Nephron progenitor cell (in vitro differentiated cells): Measurements from ENCODE around the gene AGBL4.

Experiments used
- DNase-seq: peaks from one replicate; pipeline ENCODE4 v3.0.0; 2021
- H3K27ac Mint-ChIP-seq: 2 replicates; pipeline ENCODE4 v1.8.0; 2021; ENCODE audit warnings: mild to moderate bottlenecking, moderate library complexity, mixed read lengths
- H3K27me3 Mint-ChIP-seq: 2 replicates; pipeline ENCODE4 v1.8.0; 2021; ENCODE audit warnings: mild to moderate bottlenecking, low read depth, mixed read lengths; ENCODE audit not compliant: poor library complexity
- H3K36me3 Mint-ChIP-seq: 2 replicates; pipeline ENCODE4 v1.8.0; 2021; ENCODE audit warnings: low read depth, mixed read lengths
- H3K4me1 Mint-ChIP-seq: 2 replicates; pipeline ENCODE4 v1.8.0; 2021; ENCODE audit warnings: mixed read lengths
- H3K4me3 Mint-ChIP-seq: 2 replicates; pipeline ENCODE4 v1.8.0; 2021; ENCODE audit warnings: mild to moderate bottlenecking, moderate library complexity, mixed read lengths
- H3K9me3 Mint-ChIP-seq: 2 replicates; pipeline ENCODE4 v1.8.0; 2021; ENCODE audit warnings: mild to moderate bottlenecking, moderate library complexity, mixed read lengths
- CTCF ChIP-seq: fragments of 200-600 bp; sonication (generic); IDR thresholded peaks from 2 replicates; pipeline ENCODE4 v1.5.0; 2021; ENCODE audit warnings: antibody characterized with exemption

The AGBL4 gene

GRCh38 chr1:48652334-48652733, 1371.4 kb downstream of the AGBL4 start:
- H3K27me3 Mint-ChIP-seq, result peaks cover 20% of the 10 kb centered on the region
- H3K27ac Mint-ChIP-seq, result no peak overlapping the region
- no peak for TF ChIP-seq CTCF

GRCh38 chr1:48649880-48650279, 1373.9 kb downstream of the AGBL4 start:
- Mint-ChIP-seq H3K4me1 (peaks cover 10% of the 10 kb centered on the region), H3K4me3 (no peak overlapping the region), H3K27ac (no peak overlapping the region), H3K36me3 (no peaks in the 10 kb centered on the region), H3K9me3 (no peaks in the 10 kb centered on the region), H3K27me3 (peaks cover 29% of the 10 kb centered on the region)
- no peak for TF ChIP-seq CTCF
- no peak for DNase-seq

More at GRCh38 chr1:48652334-48652733, 1371.4 kb downstream of the AGBL4 start:
- H3K9me3 Mint-ChIP-seq, result no peaks in the 10 kb centered on the region
- no peaks in the 10 kb centered on the region for H3K36me3 Mint-ChIP-seq
- no peak overlapping the region for H3K4me3 Mint-ChIP-seq
- no peak for DNase-seq
- H3K4me1 Mint-ChIP-seq, result peaks cover 10% of the 10 kb centered on the region

- no peak for DNase-seq
- H3K27ac Mint-ChIP-seq, result no peak overlapping the region
- H3K4me3 Mint-ChIP-seq, result no peak overlapping the region
- no peaks in the 10 kb centered on the region for H3K9me3 Mint-ChIP-seq
- H3K27me3 Mint-ChIP-seq, result peaks cover 50% of the 10 kb centered on the region
- no peak for TF ChIP-seq CTCF
- peaks cover 10% of the 10 kb centered on the region for H3K4me1 Mint-ChIP-seq
- no peaks in the 10 kb centered on the region for H3K36me3 Mint-ChIP-seq
Observed at GRCh38 chr1:48645883-48646282, 1377.9 kb downstream of the AGBL4 start.

DNA sequence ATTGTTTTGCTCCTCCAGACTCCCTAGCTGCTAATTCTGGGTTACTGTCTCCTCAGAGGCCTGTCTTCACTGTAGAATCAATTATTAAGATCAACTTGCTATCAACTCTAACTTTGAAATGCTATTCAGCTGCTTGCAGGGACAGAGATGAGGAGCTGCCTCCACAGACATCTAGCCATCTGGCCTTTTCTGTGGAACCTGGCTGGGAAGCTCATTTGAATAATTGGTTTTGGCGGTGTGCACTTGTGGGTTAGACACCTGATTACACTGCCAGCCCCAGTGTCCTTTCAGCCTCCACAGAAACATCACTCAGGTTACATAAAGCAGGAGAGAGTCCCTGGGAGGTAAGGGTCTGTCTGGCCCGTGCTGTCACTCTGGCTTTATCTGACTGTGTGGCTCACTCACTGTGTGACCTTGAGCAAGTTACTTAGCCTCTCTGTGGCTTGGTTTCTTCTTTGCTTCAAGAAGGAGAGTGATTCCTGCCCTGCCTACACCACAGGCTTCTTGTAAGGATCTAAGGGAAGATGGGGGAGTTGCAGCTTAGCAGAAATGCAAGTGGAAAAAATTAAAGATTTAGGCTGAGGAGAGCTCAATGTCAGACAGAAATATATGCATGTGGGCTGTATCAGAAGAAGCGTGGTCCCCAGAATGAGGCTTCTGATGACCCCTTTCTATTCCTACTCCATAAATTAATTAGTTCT, 1378.7 kb downstream of the AGBL4 start:
- Mint-ChIP-seq H3K4me1 (peaks cover 8% of the 10 kb centered on the region), H3K27ac (no peak overlapping the region), H3K4me3 (no peak overlapping the region), H3K9me3 (no peaks in the 10 kb centered on the region), H3K27me3 (peaks cover 47% of the 10 kb centered on the region), H3K36me3 (no peaks in the 10 kb centered on the region)
- no peak for DNase-seq
- no peak for TF ChIP-seq CTCF

GRCh38 chr1:48644190-48644900, 1379.4 kb downstream of the AGBL4 start:
- Mint-ChIP-seq H3K4me1 (peaks cover under 1% of the 10 kb centered on the region), H3K36me3 (no peaks in the 10 kb centered on the region), H3K9me3 (no peaks in the 10 kb centered on the region), H3K27ac (no peak overlapping the region), H3K27me3 (peaks cover 47% of the 10 kb centered on the region), H3K4me3 (no peak overlapping the region)
- DNase-seq, result no peak
- TF ChIP-seq CTCF, result no peak
